GM19468 (cell line): Measurements from ENCODE around the gene KLHDC2.
"Not testable (repeated sequence)": the region's sequence is repeated elsewhere in the genome, so short reads cannot be mapped to it uniquely, and the experiment has no call there.

Source experiments
- ATAC-seq: cut with Tn5 transposase; IDR thresholded peaks from one replicate; pipeline ENCODE4 v1.9.1; 2021; ENCODE audit warnings: mild to moderate bottlenecking, moderate library complexity, moderate number of reproducible peaks; ENCODE audit not compliant: unreplicated experiment; ENCODE audit errors: extremely low read depth

The KLHDC2 gene

GRCh38 chr14:49767571-49768300 is at the start of gene KLHDC2:
Gene KLHDC2, plus strand, starts transcription at chr14:49768153. Its CDS starts 316 bp downstream, at chr14:49768469.
- ATAC-seq, result peak; percentile 76

- ATAC-seq, result no peak
Measured at GRCh38 chr14:49720744-49721143, 47.2 kb upstream of the KLHDC2 start.

DNA sequence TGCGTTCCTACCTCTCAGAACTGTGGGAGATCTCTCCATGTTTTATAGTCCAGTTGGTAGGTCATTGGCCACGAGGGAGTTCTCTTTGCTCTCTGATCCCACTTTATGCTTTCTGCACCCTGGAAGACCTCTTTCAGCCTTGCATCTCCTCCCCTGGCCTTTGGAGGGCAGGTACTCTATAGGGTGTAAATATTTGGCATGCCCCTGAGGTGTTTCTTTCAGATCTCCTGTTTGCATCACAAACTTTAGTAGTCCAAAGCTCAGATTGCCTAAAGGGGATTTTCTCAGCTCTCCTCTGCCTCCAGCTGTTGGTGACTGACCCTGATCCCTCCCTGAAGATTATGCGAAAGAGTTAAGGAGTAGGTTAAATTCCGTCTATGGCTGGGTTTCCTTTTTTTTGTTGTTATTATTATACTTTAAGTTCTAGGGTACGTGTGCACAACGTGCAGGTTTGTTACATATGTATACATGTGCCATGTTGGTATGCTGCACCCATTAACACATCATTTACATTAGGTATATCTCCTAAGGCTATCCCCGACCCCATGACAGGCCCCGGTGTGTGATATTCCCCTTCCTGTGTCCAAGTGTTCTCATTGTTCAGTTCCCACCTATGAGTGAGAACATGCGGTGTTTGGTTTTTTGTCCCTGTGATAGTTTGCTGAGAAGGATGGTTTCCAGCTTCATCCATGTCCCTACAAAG is 46.1 kb upstream of the KLHDC2 start:
- ATAC-seq, result not testable (repeated sequence)

DNA sequence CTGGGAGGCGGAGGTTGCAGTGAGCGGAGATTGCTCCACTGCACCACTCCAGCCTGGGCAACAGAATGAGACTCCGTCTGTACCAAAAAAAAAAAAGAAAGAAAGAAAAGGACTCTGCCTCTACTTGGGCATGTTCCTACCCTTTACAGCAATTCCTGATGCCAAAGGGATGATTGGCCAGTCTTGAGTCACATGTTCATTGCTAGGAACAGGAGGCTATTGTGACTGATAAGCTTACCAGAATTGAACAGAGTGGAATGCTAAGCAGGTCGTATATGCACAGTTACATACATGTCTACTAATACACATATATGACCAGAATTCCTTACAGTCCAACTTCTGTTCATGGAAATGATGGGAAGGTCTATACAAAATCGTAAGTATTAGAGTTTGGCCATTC is 40.8 kb upstream of the KLHDC2 start:
- ATAC-seq, result no peak

GRCh38 chr14:49732896-49733295 is 35.1 kb upstream of the KLHDC2 start:
- no peak for ATAC-seq

DNA sequence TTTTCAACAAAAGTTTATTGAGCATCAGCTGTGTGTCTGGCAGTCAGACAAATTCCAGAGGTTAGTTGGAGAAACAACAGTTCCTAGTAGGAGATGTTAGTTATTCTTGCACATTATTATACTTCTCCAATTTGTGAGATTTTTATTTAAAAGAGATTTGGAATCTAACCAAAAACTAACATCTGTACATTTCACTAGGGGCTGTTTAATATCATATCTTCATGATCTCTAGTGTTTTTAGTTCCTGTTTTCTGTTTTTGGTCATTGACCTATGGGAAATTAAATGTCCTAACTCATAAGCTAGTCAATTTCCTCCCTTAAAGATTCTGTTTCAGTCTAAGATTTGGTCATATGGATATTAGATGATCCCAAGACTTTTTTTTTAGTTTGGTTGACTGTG is 34.1 kb upstream of the KLHDC2 start:
- no peak for ATAC-seq

DNA sequence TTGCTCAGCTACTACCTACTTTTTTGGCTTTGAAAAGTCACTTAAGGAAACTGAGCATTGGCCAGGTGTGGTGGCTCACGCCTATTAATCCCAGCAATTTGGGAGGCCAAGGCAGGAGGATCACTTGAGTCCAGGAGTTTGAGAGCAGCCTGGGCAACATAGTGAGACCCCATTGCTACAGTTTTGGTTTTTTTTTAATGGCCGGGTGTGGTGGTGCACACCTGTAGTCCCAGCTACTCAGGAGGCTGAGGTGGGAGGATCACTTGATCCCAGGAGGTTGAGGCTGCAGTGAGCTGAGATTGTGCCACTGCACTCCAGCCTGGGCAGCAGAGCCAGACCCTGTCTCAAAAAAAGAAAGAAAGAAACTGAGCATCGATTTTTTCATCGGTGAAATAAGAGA is 32.3 kb upstream of the KLHDC2 start:
- not testable (repeated sequence) for ATAC-seq

DNA sequence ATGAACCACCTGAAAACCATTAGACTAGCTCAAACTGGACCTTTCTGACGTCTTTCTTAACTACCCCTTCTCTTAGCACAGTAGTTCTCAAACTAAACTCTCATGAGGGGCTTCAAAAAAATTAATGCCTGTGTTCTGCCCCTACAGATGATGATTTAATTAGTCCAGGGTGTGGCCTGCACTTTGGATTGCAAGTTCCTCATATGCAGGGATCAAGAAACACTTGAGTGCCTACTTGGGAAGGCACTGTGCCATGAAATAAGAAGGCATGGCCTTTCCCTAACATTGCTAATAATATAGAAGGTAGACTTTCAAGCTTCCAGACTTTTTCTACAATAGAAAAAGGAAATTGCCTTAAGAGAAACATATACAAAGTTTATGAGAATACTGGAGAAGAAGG is 22.8 kb upstream of the KLHDC2 start:
- no peak for ATAC-seq

DNA sequence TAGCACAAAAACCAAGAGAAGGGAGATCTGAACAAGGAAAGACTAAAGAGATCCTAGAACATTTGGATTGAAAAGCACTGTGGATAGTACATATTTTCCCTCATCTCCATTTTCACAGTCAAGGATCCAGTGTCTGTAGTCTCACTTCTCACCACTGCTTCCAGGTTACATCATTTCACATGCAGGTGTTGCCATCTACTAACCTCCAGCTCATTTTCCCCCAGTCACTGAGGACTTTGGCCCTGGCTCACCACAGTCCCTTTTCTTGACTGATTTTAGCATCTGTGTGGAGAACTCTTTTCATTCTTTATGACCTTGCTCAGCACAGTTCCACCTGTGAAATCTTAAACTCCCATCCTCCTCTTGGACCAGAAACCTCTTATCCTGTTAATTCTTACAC is 21.5 kb upstream of the KLHDC2 start:
- not testable (repeated sequence) for ATAC-seq

DNA sequence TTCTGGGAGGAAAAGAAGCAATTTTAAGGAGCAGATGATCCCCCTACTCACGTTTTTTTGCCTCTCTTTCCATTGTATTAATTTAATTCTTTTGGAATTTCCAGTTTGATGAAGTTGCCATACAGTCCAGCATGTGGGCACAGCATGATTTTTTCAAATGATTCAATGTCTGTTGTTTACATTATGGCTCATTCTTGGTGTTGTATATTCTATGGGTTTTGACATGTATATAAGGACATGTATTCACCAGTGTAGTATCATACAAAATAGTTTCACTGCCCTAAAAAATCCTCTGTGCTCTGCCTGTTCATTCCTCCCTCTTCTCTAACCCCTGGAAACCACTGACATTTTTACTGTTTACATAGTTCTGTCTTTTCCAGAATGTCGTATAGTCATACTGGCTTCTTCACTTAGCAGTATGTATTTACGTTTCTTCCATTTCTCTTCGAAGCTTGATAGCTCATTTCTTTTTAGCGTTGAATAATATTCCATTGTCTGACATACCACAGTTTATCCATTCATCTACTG is 13.3 kb upstream of the KLHDC2 start:
- ATAC-seq, result no peak

GRCh38 chr14:49755378-49755777 is 12.6 kb upstream of the KLHDC2 start:
- ATAC-seq, result no peak

DNA sequence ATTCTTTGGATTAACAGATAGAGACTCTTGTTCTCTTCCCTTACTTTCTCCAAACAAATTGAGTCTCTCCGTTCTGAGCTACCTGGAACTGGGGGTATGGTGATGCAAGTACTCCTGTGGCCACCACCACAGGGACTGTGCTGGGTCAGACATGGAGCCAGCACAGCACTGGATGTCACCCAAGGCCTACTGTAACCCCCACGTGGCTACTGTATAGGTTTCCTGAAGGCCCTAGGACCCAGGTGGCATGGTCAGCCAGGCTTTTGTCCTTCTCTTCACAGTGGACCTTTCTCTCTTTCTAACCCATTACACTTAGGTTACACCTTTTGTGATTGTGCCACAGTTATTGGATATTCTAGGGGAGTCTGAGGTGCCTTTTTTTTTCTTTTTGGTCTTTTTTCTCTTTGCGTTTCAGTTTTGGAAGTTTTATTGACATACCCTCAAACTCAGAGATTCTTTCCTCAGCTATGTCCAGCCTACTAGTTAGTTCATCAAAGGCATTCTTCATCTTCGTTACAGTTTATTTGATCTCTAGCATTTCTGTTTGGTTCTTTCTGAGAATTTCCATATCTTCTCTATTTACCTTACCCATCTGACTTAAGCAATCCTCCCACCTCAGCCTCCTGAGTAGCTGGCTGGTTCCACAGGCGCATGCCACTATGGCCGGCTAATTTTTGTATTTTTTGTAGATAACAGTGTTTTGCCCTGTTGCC is 6.0 kb upstream of the KLHDC2 start:
- ATAC-seq, result no peak

- ATAC-seq, result no peak
Measured at GRCh38 chr14:49766839-49767238, 1.1 kb upstream of the KLHDC2 start.

GRCh38 chr14:49767270-49767570 is 733 bp upstream of the KLHDC2 start:
- no peak for ATAC-seq

DNA sequence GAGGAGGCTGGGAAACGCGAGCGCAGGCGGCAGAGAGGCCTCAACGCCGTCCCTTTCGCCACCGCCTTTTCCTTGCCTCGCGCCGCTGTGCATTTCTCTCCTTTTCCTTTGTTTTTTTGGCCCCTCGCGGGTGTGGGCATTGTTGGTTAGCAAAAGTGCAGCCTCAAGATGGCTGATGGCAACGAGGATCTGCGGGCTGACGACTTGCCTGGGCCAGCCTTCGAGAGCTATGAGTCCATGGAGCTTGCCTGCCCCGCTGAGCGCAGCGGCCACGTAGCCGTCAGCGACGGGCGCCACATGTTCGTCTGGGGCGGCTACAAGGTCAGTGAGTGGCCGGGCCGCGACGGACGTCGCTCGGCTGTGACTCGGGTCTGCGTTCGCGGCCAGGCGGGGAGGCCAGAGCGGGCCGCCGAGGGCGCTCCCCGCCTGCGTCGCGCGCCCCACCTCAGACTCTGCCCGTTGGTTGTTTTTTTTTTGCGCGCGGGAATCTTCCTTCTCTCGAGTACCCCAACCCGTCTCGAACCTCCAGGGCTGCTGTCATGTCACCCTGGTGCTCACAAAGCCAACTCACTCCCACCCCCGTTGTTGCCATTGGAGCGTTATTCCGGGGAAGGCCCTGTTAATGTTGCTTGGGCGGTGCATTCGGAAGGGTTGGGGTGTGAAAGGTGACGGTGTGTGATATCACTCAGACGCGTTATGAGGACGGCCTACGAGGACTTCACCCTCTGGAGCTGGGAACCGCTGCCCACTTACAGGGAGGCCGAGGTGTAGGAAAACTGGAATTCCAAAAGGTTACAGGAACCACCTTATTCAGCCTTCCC is 558 bp downstream of the KLHDC2 start:
- ATAC-seq, result no peak

GRCh38 chr14:49769171-49769570 is 1.2 kb downstream of the KLHDC2 start:
- ATAC-seq, result no peak

DNA sequence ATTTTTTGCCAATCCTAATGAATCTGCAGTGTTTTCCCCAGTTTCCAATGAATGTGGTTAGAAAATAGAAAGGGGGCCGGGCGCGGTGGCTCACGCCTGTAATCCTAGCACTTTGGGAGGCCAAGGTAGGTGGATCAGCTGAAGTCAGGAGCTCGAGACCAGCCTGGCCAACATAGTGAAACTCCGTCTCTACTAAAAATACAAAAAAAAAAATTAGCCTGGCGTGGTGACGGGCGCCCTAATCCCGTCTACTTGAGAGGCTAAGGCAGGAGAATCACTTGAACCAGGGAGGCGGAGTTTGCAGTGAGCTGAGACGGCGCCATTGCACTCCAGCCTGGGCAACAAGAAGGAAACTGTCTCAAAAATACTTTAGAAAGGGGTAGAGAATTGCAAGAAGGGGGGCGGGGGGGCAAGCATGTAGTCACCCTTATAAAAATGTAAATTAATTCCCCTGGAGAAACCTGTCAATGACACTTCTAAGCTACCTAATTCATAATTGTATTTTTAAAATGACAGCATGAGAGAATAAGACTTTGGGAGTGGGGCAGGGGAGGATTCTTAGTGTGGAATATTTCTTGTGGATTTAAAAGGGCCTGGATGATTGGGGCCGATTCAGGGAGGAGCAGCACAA is 1.7 kb downstream of the KLHDC2 start:
- no peak for ATAC-seq

GRCh38 chr14:49770212-49770817 is 2.4 kb downstream of the KLHDC2 start:
- ATAC-seq, result no peak

DNA sequence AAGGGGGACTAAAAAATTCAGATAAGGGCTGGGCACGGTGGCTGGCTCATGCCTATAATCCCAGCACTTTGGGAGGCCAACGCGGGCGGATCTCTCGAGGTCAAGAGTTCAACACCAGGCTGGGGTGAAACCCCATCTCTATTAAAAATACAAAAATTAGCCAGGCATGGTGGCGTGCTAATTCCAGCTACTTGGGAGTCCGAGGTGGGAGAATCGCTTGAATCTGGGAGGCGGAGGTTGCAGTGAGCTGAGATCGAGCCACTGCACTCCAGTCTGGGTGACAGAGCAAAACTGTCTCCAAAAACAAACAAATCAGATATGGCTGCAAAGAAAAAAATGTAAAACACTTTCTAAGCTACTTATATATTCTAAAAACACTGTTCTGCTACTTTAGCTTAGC is 3.7 kb downstream of the KLHDC2 start:
- not testable (repeated sequence) for ATAC-seq
